H9 (cell line): Measurements from ENCODE around the gene PFKFB2. TPM values are rescaled to one million over a fixed set of nuclear protein-coding genes. Genes with fewer than 3 reads are reported as not detected.

Source experiments
- DNase-seq: peaks from one replicate; pipeline ENCODE4 v3.0.0-alpha.2; 2017
- H2AFZ ChIP-seq: one replicate; pipeline ENCODE4 v1.6.1; 2013; ENCODE audit warnings: mild to moderate bottlenecking, low read length, control low read depth, moderate library complexity
- H2AK5ac ChIP-seq: 2 replicates; pipeline ENCODE4 v1.6.1; 2013; ENCODE audit warnings: low read length, control low read depth, mixed read lengths; ENCODE audit not compliant: insufficient read length
- H2BK120ac ChIP-seq: one replicate; pipeline ENCODE4 v1.6.1; 2013; ENCODE audit warnings: low read depth, mild to moderate bottlenecking, low read length, control low read depth, inconsistent platforms; ENCODE audit not compliant: poor library complexity, severe bottlenecking
- H2BK12ac ChIP-seq: 2 replicates; pipeline ENCODE4 v1.6.1; 2013; ENCODE audit warnings: low read length, control low read depth, mixed read lengths, low read depth; ENCODE audit not compliant: insufficient read length
- H2BK15ac ChIP-seq: 2 replicates; pipeline ENCODE4 v1.6.1; 2013; ENCODE audit warnings: low read depth, low read length, control low read depth
- H2BK20ac ChIP-seq: one replicate; pipeline ENCODE4 v1.6.1; 2013; ENCODE audit warnings: low read depth, mild to moderate bottlenecking, low read length, control low read depth, inconsistent platforms; ENCODE audit not compliant: poor library complexity, severe bottlenecking
- H2BK5ac ChIP-seq: 2 replicates; pipeline ENCODE4 v1.6.1; 2013; ENCODE audit warnings: low read length, control low read depth, mixed read lengths; ENCODE audit not compliant: insufficient read length
- H3K14ac ChIP-seq: 2 replicates; pipeline ENCODE4 v1.6.1; 2013; ENCODE audit warnings: low read length, control low read depth; ENCODE audit not compliant: insufficient read depth
- H3K18ac ChIP-seq: 2 replicates; pipeline ENCODE4 v1.6.1; 2013; ENCODE audit warnings: low read depth, mild to moderate bottlenecking, mixed read lengths, low read length, control low read depth; ENCODE audit not compliant: insufficient read length
- H3K23ac ChIP-seq: 2 replicates; pipeline ENCODE4 v1.6.1; 2013; ENCODE audit warnings: low read length, control low read depth, mixed read lengths, low read depth; ENCODE audit not compliant: insufficient read length
- H3K23me2 ChIP-seq: 2 replicates; pipeline ENCODE4 v1.6.1; 2013; ENCODE audit warnings: low read depth, mild to moderate bottlenecking, mixed read lengths, low read length, control low read depth; ENCODE audit not compliant: insufficient read length, poor library complexity, severe bottlenecking
- H3K27ac ChIP-seq: 2 replicates; pipeline ENCODE4 v1.5.1; 2013; ENCODE audit warnings: low read length, control low read depth, mixed read lengths, low read depth; ENCODE audit not compliant: insufficient read length
- H3K27me3 ChIP-seq: 2 replicates; pipeline ENCODE4 v1.6.1; 2013; ENCODE audit warnings: low read length, control low read depth, inconsistent platforms; ENCODE audit not compliant: insufficient read depth
- H3K4ac ChIP-seq: 2 replicates; pipeline ENCODE4 v1.6.1; 2013; ENCODE audit warnings: low read depth, mild to moderate bottlenecking, control low read depth, inconsistent platforms, low read length, moderate library complexity
- H3K4me1 ChIP-seq: 2 replicates; pipeline ENCODE4 v1.6.1; 2013; ENCODE audit warnings: low read length, control low read depth, inconsistent platforms; ENCODE audit not compliant: insufficient read depth
- H3K4me2 ChIP-seq: 2 replicates; pipeline ENCODE4 v1.6.1; 2013; ENCODE audit warnings: low read length, control low read depth, mixed read lengths; ENCODE audit not compliant: insufficient read length, insufficient read depth
- H3K56ac ChIP-seq: 2 replicates; pipeline ENCODE4 v1.6.1; 2013; ENCODE audit warnings: low read depth, mild to moderate bottlenecking, mixed read lengths, low read length, control low read depth; ENCODE audit not compliant: insufficient read length
- H3K79me1 ChIP-seq: 2 replicates; pipeline ENCODE4 v1.6.1; 2013; ENCODE audit warnings: low read depth, mild to moderate bottlenecking, moderate library complexity, low read length, control low read depth, inconsistent platforms; ENCODE audit not compliant: insufficient read depth, poor library complexity, severe bottlenecking
- H3K79me2 ChIP-seq: 2 replicates; pipeline ENCODE4 v1.6.1; 2013; ENCODE audit warnings: low read length, control low read depth, inconsistent platforms; ENCODE audit not compliant: insufficient read depth
- H3K9ac ChIP-seq: 2 replicates; pipeline ENCODE4 v1.6.1; 2013; ENCODE audit warnings: low read length, control low read depth, mixed read lengths; ENCODE audit not compliant: insufficient read length; ENCODE audit errors: extremely low read depth
- H3K9me3 ChIP-seq: one replicate; pipeline ENCODE4 v1.6.1; 2013; ENCODE audit warnings: low read depth, low read length, inconsistent platforms; ENCODE audit not compliant: control insufficient read depth
- H3T11ph ChIP-seq: one replicate; pipeline ENCODE4 v1.6.1; 2013; ENCODE audit warnings: mild to moderate bottlenecking, low read length, control low read depth, inconsistent platforms
- H4K20me1 ChIP-seq: one replicate; pipeline ENCODE4 v1.6.1; 2013; ENCODE audit not compliant: control insufficient read depth, insufficient read length, insufficient read depth
- H4K5ac ChIP-seq: 2 replicates; pipeline ENCODE4 v1.6.1; 2013; ENCODE audit warnings: low read depth, mild to moderate bottlenecking, mixed read lengths, low read length, control low read depth; ENCODE audit not compliant: insufficient read length
- H4K8ac ChIP-seq: replicated peaks from 2 replicates; pipeline ENCODE4 v1.6.1; 2013; ENCODE audit warnings: low read length, control low read depth, mixed read lengths, low read depth; ENCODE audit not compliant: insufficient read length
- H4K91ac ChIP-seq: 2 replicates; pipeline ENCODE4 v1.6.1; 2013; ENCODE audit warnings: low read depth, mild to moderate bottlenecking, moderate library complexity, mixed read lengths, low read length, control low read depth; ENCODE audit not compliant: insufficient read length
- H3K27ac Mint-ChIP-seq, 3 experiments: 2 replicates in 2 of 3; 3 replicates in 1 of 3; pipeline ENCODE4 v1.8.0; 2020 to 2021; ENCODE audit warnings: mixed read lengths in 3 of 3, mild to moderate bottlenecking in 1 of 3, moderate library complexity in 1 of 3
- H3K27me3 Mint-ChIP-seq: 2 replicates; pipeline ENCODE4 v1.8.0; 2021; ENCODE audit warnings: low read depth, mild to moderate bottlenecking, moderate library complexity, mixed read lengths
- H3K36me3 Mint-ChIP-seq, 3 experiments: 2 replicates in 2 of 3; 3 replicates in 1 of 3; pipeline ENCODE4 v1.8.0; 2020 to 2021; ENCODE audit warnings: low read depth in 3 of 3, mixed read lengths in 3 of 3; ENCODE audit not compliant: insufficient read depth in 1 of 3
- H3K4me1 Mint-ChIP-seq, 2 experiments: 2 replicates each; pipeline ENCODE4 v1.8.0; 2020; ENCODE audit warnings: mixed read lengths in 2 of 2
- H3K4me3 Mint-ChIP-seq, 2 experiments: 2 replicates in 1 of 2; 3 replicates in 1 of 2; pipeline ENCODE4 v1.8.0; 2020 to 2021; ENCODE audit warnings: mild to moderate bottlenecking in 2 of 2, mixed read lengths in 2 of 2, moderate library complexity in 1 of 2
- H3K9me3 Mint-ChIP-seq, 2 experiments: 2 replicates in 1 of 2; 3 replicates in 1 of 2; pipeline ENCODE4 v1.8.0; 2020; ENCODE audit warnings: mild to moderate bottlenecking in 2 of 2, mixed read lengths in 2 of 2, moderate library complexity in 1 of 2
- WGBS: extraction: QIAGEN DNeasy Blood & Tissue Kit; methylation state at CpG from one replicate; pipeline ENCODE4 v1.1.7; 2013; ENCODE audit warnings: missing lambda C conversion rate, low lambda C conversion rate, mixed read lengths; ENCODE audit not compliant: insufficient read length; ENCODE audit errors: extremely low coverage; 5-methylcytosine and 5-hydroxymethylcytosine counted together
- total RNA-seq: library from RNA; stranded (reverse); gene quantifications from 2 replicates; pipeline ENCODE4 v1.2.1, GENCODE V29; 2021
- TF ChIP-seq, protein P1 (sequence below): fragments of 200-600 bp; sonication (generic); conservative IDR thresholded peaks from 3 replicates; pipeline ENCODE4 v1.8.0; 2021; ENCODE audit warnings: antibody characterized with exemption, mild to moderate bottlenecking

Gene PFKFB2
- total RNA-seq, 1 experiment from 2014 or later, result 14.6 TPM

DNA sequence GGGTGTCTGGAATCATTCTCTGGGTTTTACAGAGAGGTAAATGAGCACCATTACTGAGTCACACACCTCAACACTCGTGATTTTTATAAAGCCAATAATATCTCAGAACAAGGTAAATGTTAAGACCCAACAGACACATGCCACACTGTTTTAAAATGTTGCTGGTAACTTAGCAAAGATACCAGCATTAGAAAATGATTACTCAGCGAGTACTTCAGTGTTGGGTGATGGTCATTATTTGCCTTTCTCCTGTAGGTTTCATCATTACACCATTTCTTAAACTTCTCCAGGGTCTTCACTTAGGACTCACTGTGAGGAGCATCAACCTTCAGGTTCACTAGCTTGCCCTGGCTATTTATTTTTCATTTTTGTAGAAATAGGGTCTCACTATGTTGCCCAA lies 28.7 kb downstream of the PFKFB2 start:
- Histone ChIP-seq H3K27ac (no peak overlapping the region), H4K8ac (no peak overlapping the region), H2BK15ac (no peak overlapping the region), H3K27me3 (no peaks in the 10 kb centered on the region), H3K79me1 (no peaks in the 10 kb centered on the region), H3K9ac (no peak overlapping the region), H3K9me3 (no peaks in the 10 kb centered on the region), H2BK5ac (no peak overlapping the region), H3T11ph (no peak overlapping the region), H2BK120ac (no peak overlapping the region), H3K4me1 (no peaks in the 10 kb centered on the region; the same call in 1 of the 2 replicates), H3K56ac (no peak overlapping the region), H2BK12ac (no peak overlapping the region), H4K5ac (no peak overlapping the region), H3K79me2 (no peaks in the 10 kb centered on the region), H3K23me2 (no peaks in the 10 kb centered on the region), H3K4ac (no peak overlapping the region), H4K20me1 (no peaks in the 10 kb centered on the region), H3K14ac (no peak overlapping the region), H4K91ac (no peak overlapping the region), H2AFZ (no peak overlapping the region), H2AK5ac (no peak overlapping the region), H3K4me2 (no peak overlapping the region), H3K23ac (no peak overlapping the region), H2BK20ac (no peak overlapping the region), H3K18ac (no peak overlapping the region)
- Mint-ChIP-seq H3K27me3 (no peaks in the 10 kb centered on the region; the same call in 1 of the 2 replicates), H3K4me3 (no peak overlapping the region), H3K4me1 (peaks cover 17 to 19% of the 10 kb centered on the region in 2 experiments), H3K9me3 (no peaks in the 10 kb centered on the region), H3K27ac (no peak overlapping the region), H3K36me3 (no peaks in the 10 kb centered on the region)
- TF ChIP-seq, protein P1, sequence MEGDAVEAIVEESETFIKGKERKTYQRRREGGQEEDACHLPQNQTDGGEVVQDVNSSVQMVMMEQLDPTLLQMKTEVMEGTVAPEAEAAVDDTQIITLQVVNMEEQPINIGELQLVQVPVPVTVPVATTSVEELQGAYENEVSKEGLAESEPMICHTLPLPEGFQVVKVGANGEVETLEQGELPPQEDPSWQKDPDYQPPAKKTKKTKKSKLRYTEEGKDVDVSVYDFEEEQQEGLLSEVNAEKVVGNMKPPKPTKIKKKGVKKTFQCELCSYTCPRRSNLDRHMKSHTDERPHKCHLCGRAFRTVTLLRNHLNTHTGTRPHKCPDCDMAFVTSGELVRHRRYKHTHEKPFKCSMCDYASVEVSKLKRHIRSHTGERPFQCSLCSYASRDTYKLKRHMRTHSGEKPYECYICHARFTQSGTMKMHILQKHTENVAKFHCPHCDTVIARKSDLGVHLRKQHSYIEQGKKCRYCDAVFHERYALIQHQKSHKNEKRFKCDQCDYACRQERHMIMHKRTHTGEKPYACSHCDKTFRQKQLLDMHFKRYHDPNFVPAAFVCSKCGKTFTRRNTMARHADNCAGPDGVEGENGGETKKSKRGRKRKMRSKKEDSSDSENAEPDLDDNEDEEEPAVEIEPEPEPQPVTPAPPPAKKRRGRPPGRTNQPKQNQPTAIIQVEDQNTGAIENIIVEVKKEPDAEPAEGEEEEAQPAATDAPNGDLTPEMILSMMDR, result no peak
- DNase-seq, result no peak
- no CpG with 5 or more reads among the region's 2 CpGs for WGBS
